GM18907 (cell line): Measurements from ENCODE around the gene AOAH.

Experiments used
- ATAC-seq: cut with Tn5 transposase; IDR thresholded peaks from one replicate; pipeline ENCODE4 v1.9.1; 2021; ENCODE audit warnings: mild to moderate bottlenecking, moderate library complexity; ENCODE audit not compliant: unreplicated experiment

Gene AOAH

DNA sequence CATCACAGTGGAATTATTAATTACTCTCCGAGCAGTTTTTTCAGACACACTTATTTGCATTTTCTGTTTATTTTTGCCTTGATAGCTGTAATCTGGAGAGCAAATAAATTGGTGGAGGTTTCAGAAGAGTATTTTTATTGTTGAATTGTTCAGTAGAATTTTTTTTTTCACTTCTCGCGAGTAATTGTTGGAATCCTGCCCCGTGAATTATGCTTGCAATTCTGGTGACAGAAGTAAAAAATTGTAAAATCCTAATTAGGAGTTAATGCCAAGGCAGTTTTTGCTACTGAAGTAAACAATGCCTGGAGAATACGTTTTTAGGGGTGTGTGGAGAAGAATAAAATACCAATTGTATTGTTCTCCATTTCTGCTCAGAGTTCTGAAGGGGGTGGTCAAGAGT, 88.2 kb downstream of the AOAH start:
- no peak for ATAC-seq

DNA sequence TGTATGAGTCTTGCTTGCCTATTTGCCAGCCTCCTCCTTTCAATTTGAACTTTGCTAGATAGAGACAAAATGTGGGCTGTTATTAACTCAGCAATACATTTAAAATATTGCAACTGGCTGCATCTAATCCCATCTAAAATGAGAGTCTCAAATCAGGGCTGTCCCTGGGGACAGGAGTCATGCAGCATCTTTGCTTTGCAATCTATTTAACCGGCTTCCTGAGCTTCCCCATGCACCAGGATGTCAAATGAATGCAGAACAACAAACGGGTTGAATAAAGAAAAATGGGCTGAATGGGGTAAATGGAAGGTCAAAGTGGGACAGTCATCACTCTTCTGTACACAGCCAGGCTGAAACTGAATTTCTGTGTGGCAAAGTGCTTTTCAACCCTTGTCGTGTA, 89.2 kb downstream of the AOAH start:
- no peak for ATAC-seq

DNA sequence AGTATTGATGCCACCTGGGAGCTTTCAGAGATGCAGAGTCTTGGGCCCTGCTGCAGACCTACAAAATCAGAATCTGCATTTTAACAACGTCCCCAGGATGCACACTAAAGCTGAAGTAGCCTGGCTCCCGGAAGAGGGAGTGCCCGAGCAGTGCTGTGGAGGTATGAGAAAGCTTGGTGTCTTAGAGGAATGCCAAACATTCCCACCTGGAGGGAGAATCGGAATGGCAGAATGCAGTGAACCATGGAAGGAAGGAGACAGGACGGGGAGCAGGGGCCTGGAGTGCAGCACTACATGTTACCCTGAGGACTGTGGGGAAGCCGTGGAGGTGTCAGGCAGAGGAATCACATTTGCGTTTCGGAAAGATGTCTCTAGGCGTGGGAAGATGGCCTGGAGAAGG, 90.9 kb downstream of the AOAH start:
- no peak for ATAC-seq

GRCh38 chr7:36630112-36630650, 94.1 kb downstream of the AOAH start:
- ATAC-seq = no peak

GRCh38 chr7:36629351-36629750, 94.9 kb downstream of the AOAH start:
- no peak for ATAC-seq

GRCh38 chr7:36627836-36628235, 96.5 kb downstream of the AOAH start:
- no peak for ATAC-seq

DNA sequence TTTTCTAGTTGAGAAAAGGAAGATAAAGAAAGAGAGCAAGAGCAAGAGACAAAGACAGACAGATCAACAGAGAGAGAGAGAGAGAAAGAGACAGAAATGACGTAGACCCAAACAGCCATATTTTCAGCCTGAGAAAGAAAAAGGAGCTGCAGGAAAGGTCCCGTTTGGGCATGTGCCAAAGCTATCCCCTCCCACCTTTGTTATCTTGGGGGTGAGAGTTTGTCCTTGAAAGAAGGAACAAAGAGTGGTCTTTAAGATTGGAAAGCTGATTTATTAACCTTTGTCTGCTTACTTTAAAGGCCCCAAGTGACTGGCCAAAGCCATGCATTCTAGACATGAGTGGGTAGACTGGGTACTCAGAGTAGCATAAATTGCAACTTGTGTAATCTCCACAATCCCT, 98.2 kb downstream of the AOAH start:
- no peak for ATAC-seq

- no peak for ATAC-seq
Measured at GRCh38 chr7:36625247-36625646, 99.0 kb downstream of the AOAH start.

DNA sequence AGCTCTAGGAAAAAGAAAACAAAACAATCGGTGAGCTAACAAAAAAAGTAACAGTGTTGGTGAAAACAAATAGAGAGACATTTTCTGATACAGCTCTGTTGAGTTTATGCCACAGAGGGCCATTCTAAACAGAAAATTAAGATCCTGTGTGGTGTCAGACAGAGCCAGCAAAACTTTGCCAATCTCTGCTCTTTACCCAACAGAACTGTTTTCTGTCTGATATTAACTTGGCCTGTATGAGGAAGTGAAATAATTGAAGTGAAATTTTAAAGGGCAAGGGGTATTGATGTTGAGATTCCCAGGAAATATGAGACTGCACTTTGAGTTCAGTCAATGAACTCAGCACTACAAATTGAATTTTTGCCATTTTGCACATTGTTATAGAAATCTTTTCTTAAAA, 101.0 kb downstream of the AOAH start:
- no peak for ATAC-seq

- ATAC-seq = no peak
Measured at GRCh38 chr7:36621396-36621795, 102.9 kb downstream of the AOAH start.

- ATAC-seq = no peak
Measured at GRCh38 chr7:36620166-36620708, 104.1 kb downstream of the AOAH start.

DNA sequence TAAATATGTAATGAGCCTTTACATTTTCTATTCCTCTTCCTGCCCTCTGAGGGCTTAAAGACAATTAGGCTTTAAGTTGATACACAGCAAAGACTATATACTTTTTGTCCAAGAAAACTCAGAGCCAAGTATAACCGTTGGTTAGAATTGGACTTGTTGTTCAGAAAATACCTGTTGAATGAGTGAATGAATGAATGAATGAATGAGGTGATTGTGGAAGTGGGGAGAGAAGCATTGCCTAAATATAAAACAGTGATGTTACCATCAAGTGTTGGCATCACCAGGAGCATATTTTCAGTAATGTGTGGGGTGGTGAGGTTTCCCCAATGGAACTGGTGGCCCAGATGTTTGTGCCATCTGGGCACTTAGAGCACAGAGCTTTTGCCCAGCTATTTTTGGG, 106.9 kb downstream of the AOAH start:
- no peak for ATAC-seq

- ATAC-seq = no peak
Measured at GRCh38 chr7:36615852-36616540, 108.3 kb downstream of the AOAH start.

GRCh38 chr7:36614959-36615358, 109.3 kb downstream of the AOAH start:
- ATAC-seq = no peak

DNA sequence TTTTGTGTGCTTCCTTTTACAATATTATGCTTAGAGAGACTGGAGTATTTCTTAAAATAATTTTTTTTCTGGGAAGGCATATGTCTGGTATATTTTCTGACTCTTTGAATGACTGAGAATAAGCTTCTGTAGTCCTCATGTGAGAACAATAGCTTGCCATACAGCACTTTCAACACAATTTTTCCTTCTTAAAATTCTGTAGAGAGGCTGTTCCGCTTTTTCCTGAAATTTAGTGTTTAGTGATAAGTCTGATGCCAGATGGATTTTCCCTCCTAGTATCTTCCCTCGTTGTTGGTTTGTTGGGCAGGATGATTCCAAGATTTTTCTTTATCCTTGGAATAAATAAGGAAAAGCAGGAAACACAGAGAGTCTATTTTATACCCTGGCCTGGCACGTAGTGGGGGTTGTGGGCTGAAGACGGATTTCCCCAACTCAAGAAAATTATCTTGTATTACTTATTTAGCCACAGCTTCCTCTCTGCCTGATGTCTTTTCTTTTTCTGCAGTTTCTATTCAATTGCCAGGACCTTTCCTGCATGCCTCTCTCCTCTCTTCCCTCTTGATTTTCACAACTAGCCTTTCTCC, 111.2 kb downstream of the AOAH start:
- ATAC-seq = no peak

DNA sequence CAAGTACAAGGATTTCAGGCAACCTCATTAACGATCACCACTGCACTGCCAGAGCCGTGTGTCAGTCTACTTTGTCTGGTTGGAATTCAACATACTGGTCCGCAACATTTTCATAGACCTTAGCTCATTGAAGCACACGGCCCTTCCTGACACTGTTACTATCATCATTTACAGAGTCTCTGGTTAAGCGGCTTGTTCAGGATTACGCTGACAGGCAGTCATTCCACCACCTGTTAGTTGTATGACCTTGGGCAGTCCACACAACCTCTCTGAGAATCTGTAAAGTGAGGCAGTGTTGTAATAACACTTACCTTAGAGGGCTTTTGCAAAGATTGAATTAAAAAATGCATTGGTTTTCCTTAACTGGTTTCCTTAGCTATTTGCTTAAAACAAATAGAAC, 112.6 kb downstream of the AOAH start:
- no peak for ATAC-seq

- no peak for ATAC-seq
Measured at GRCh38 chr7:36607721-36608095, 116.6 kb downstream of the AOAH start.

- ATAC-seq = no peak
Measured at GRCh38 chr7:36606976-36607720, 117.1 kb downstream of the AOAH start.

DNA sequence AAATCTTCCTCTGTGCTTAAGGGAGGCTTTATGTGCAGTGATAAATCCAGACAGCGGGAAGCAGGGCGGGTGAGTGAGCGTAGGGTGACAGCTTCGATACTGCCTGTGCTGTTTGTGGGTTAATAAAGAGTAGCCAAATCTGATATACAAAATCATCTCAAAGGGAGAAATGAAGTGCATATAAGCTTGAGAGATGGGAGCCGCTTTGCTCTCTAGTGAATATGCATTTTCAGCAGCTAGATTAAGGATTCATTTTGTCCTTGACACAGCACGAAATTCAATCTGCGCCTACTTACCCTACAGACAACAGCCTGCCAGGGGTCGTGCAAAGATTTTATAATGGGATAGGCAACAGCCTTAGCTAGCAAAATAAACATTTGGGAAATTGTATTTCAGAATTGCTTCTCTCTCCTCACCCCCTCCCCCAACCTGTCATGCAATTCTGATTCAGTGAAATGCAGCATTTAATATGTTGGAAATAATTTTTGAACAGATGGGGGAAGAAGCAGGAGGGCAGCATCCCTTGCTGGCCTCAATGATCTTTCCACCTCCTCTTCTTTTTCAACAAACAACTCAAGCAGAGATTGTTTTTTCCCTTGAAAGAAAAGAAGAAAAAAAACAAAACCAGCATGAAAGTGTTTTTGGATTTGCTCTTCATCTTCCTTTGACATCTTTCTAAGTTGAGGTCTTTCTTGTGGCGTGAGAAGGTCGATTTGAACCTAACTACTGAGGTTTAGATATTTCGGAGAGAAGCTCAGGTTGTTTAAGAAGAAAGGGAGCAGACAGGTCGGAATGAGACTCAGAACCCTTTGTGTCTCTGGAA, 117.9 kb downstream of the AOAH start:
- no peak for ATAC-seq

- no peak for ATAC-seq
Measured at GRCh38 chr7:36605261-36606051, 118.8 kb downstream of the AOAH start.
